Naive thymus-derived CD4-positive, alpha-beta T cell (primary cell): Measurements from ENCODE around the gene NCBP2L. TPM values are rescaled to one million over a fixed set of nuclear protein-coding genes. Genes with fewer than 3 reads are reported as not detected.

Experiments used
- ATAC-seq: fragments of 150-1000 bp; cut with Tn5 transposase; 2 replicates; pipeline ENCODE4 v1.10.0; 2021; ENCODE audit warnings: mild to moderate bottlenecking, moderate library complexity
- CTCF ChIA-PET: fragments of 350-600 bp; sonication (Branson Sonifier 250); formaldehyde crosslinking; loops from one replicate; lab custom pipeline; 2021; ENCODE audit warnings: antibody characterized with exemption; lab: Charles Lee
- POLR2A ChIA-PET: fragments of 350-600 bp; sonication (Branson Sonifier 250); formaldehyde crosslinking; loops from one replicate; lab custom pipeline; 2021; ENCODE audit warnings: antibody characterized with exemption, inconsistent platforms; lab: Charles Lee
- DNase-seq, 9 donors: peaks; one replicate each; pipeline versions ENCODE4 v3.0.0 to v3.0.0-alpha.2; 2020 to 2022; ENCODE audit warnings: mixed read lengths in 1 of 9
- H3K27ac ChIP-seq: one replicate; pipeline ENCODE4 v1.7.0; 2013; ENCODE audit warnings: mild to moderate bottlenecking, low read depth, low read length, moderate library complexity
- H3K27me3 ChIP-seq, 2 donors: one replicate each; pipeline ENCODE4 v1.7.0; 2013; ENCODE audit warnings: low read length in 2 of 2, mild to moderate bottlenecking in 2 of 2, moderate library complexity in 2 of 2; ENCODE audit not compliant: control insufficient read depth in 2 of 2, insufficient read depth in 2 of 2
- H3K36me3 ChIP-seq, 3 experiments: 1 replicate in 2 of 3; 2 replicates in 1 of 3; pipeline ENCODE4 v1.7.0; 2013; ENCODE audit warnings: low read length in 3 of 3, mild to moderate bottlenecking in 3 of 3, moderate library complexity in 1 of 3; ENCODE audit not compliant: insufficient read depth in 3 of 3, control insufficient read depth in 2 of 3
- H3K4me1 ChIP-seq, 2 donors: one replicate each; pipeline ENCODE4 v1.7.0; 2013; ENCODE audit warnings: low read length in 2 of 2, mild to moderate bottlenecking in 2 of 2, moderate library complexity in 1 of 2; ENCODE audit not compliant: control insufficient read depth in 2 of 2, insufficient read depth in 2 of 2
- H3K4me3 ChIP-seq: 2 replicates; pipeline ENCODE4 v1.7.0; 2013; ENCODE audit warnings: mild to moderate bottlenecking, low read length
- H3K9me3 ChIP-seq, 3 experiments: 1 replicate in 2 of 3; 2 replicates in 1 of 3; pipeline ENCODE4 v1.7.0; 2013; ENCODE audit warnings: low read length in 3 of 3; ENCODE audit not compliant: control insufficient read depth in 2 of 3
- H3K27ac Mint-ChIP-seq, 9 donors: one replicate each; pipeline ENCODE4 v1.8.0; 2020 to 2022; ENCODE audit warnings: mixed read lengths in 9 of 9, mild to moderate bottlenecking in 8 of 9, moderate library complexity in 5 of 9, inconsistent platforms in 2 of 9
- H3K27me3 Mint-ChIP-seq, 5 donors: one replicate each; pipeline ENCODE4 v1.8.0; 2021 to 2022; ENCODE audit warnings: mixed read lengths in 5 of 5, mild to moderate bottlenecking in 1 of 5
- H3K36me3 Mint-ChIP-seq, 5 donors: one replicate each; pipeline ENCODE4 v1.8.0; 2020 to 2022; ENCODE audit warnings: mixed read lengths in 5 of 5, mild to moderate bottlenecking in 3 of 5, inconsistent platforms in 1 of 5
- H3K4me1 Mint-ChIP-seq, 7 donors: one replicate each; pipeline ENCODE4 v1.8.0; 2020 to 2022; ENCODE audit warnings: mixed read lengths in 7 of 7, mild to moderate bottlenecking in 3 of 7, inconsistent platforms in 1 of 7
- H3K4me3 Mint-ChIP-seq, 10 donors: one replicate each; pipeline ENCODE4 v1.8.0; 2020 to 2022; ENCODE audit warnings: mild to moderate bottlenecking in 10 of 10, mixed read lengths in 10 of 10, moderate library complexity in 6 of 10, inconsistent platforms in 2 of 10
- H3K9me3 Mint-ChIP-seq, 11 donors: one replicate each; pipeline ENCODE4 v1.8.0; 2020 to 2022; ENCODE audit warnings: mixed read lengths in 11 of 11, mild to moderate bottlenecking in 4 of 11, inconsistent platforms in 1 of 11, moderate library complexity in 1 of 11
- intact Hi-C, 2 donors: fragments of 100-400 bp; cut with micrococcal nuclease; formaldehyde crosslinking; loops; one replicate each; pipeline ENCODE4 v1.15.1; 2023
- polyA plus RNA-seq, 2 donors: library from polyadenylated mRNA; unstranded; fragments of 300-500 nt; fragmentation: Illumina TruSeq; gene quantifications; one replicate each; pipeline ENCODE4 v1.2.3, GENCODE V29; 2021
- total RNA-seq, 6 experiments: library from RNA in 5 of 6; stranded (reverse) in 5 of 6; gene quantifications; 1 replicate in 5 of 6; 2 replicates in 1 of 6; pipeline ENCODE4 v1.2.3 and lab custom pipeline; 2021 to 2026

NCBP2L gene
- total RNA-seq = not detected
- under 1 TPM in 1 of 2 donors, not detected in 1; 0.09 TPM for polyA plus RNA-seq
- total RNA-seq (lab: John Stamatoyannopoulos, UW) = not detected

DNA sequence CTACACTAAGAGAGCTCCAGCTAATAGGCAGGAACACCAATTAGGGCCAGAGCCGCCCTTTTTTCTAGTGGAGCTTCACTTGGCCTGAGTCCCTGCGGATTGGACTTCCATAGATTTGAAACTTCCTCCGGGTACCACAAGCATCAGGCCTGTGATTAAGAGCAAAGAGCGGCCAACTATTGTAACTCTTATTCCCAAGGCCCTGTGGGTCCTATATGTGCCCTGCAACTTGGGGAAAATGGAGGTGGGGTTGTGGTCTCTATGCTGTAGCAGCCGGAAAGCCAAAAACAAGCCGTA lies at the start of gene NCBP2L:
Gene NCBP2L, plus strand, starts transcription at position 198 of the 297 bp plus-strand sequence. CDS start 16,488 bp downstream, outside the sequence.
- Mint-ChIP-seq H3K27me3 (peaks cover 0 to 18% (median 0%) of the 10 kb centered on the region in 5 donors), H3K36me3 (no peaks in the 10 kb centered on the region), H3K27ac (peak within 1 kb of the TSS; percentile 82 to 95 (median 92)), H3K9me3 (no peaks in the 10 kb centered on the region), H3K4me1 (peaks cover 8 to 31% (median 19%) of the 10 kb centered on the region in 7 donors), H3K4me3 (peak within 1 kb of the TSS; percentile 80 to 96 (median 92))
- Histone ChIP-seq H3K4me1 (no peaks in the 10 kb centered on the region), H3K4me3 (peak within 1 kb of the TSS; percentile 63), H3K27me3 (no peaks in the 10 kb centered on the region), H3K27ac (peak within 1 kb of the TSS; percentile 64), H3K9me3 (no peaks in the 10 kb centered on the region), H3K36me3 (no peaks in the 10 kb centered on the region)
- DNase-seq (no peak), ATAC-seq (no peak)
- ChIA-PET POLR2A (interaction anchor here (0.6 to 5.3 kb wide), 10 partner anchors 36 to 152 kb away, joined by 3 to 71 read pairs (median 5); partner anchors contain the start of gene MID2), CTCF (interaction anchor here (0.5 to 6.4 kb wide), 15 partner anchors 36 to 903 kb away, joined by 3 to 96 read pairs (median 4); no protein-coding TSS in a partner anchor)
- intact Hi-C loops = loop anchor here (1.0 to 10.0 kb wide), 20 partner anchors 35 to 883 kb away; partner anchors contain the start of genes ATG4A (in 2 of the 2), PSMD10 (in 2 of the 2) and PRPS1 (in 1 of the 2)

DNA sequence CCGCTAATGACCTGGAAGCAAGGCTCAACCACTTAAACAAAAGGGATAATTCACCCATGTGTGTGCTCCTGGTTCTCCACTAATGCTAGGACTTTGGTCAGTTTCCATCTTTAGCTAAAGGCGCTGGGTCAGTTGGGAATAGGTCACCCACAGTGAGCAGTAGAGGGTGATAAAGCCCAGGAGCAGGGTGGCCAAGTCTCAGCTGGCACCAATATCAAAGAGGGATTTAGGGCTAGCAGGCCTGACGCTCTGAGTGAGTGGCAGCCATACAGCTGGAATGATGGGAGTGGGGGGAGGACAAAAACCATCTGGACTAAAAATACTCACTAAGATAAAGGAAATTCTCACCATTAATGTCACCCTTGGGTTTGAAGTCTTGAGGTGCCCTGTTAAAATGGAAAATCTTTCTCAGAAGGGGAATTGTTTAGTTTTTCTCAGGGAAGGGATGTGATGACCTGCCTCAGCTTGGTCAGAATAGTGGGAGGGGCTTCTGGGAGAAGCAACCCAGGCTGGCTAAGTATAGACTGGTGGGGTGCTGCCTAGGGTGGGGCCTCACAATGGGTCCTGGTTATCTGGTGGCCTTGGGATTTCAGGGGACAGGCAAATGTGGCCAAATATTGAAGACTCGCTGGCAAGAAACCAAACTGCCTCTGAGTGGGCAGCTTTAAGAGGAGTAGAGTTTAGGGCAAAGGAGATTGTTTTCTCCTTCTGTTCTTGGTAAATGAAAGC lies 49.0 kb upstream of the NCBP2L start:
- ATAC-seq (no peak), DNase-seq (no peak)
- H3K4me1 ChIP-seq = no peaks in the 10 kb centered on the region
- Mint-ChIP-seq H3K9me3 (no peaks in the 10 kb centered on the region), H3K27me3 (no peaks in the 10 kb centered on the region), H3K4me3 (no peak overlapping the region), H3K27ac (no peak overlapping the region), H3K4me1 (peaks cover 0 to 10% (median 4%) of the 10 kb centered on the region in 7 donors), H3K36me3 (peaks cover 0 to 2% (median 0%) of the 10 kb centered on the region in 5 donors)
- no peaks in the 10 kb centered on the region for H3K9me3 ChIP-seq
- intact Hi-C loops = no loop called here
- H3K27ac ChIP-seq = no peak overlapping the region
- POLR2A ChIA-PET = interaction anchor here (0.9 kb wide), 1 partner anchor 11 kb away, joined by 3 read pairs; no protein-coding TSS in a partner anchor
- H3K36me3 ChIP-seq = no peaks in the 10 kb centered on the region
- CTCF ChIA-PET = interaction anchor here (1.2 kb wide), 1 partner anchor 71 kb away, joined by 3 read pairs; no protein-coding TSS in a partner anchor
- H3K27me3 ChIP-seq = no peaks in the 10 kb centered on the region
- H3K4me3 ChIP-seq = no peak overlapping the region

DNA sequence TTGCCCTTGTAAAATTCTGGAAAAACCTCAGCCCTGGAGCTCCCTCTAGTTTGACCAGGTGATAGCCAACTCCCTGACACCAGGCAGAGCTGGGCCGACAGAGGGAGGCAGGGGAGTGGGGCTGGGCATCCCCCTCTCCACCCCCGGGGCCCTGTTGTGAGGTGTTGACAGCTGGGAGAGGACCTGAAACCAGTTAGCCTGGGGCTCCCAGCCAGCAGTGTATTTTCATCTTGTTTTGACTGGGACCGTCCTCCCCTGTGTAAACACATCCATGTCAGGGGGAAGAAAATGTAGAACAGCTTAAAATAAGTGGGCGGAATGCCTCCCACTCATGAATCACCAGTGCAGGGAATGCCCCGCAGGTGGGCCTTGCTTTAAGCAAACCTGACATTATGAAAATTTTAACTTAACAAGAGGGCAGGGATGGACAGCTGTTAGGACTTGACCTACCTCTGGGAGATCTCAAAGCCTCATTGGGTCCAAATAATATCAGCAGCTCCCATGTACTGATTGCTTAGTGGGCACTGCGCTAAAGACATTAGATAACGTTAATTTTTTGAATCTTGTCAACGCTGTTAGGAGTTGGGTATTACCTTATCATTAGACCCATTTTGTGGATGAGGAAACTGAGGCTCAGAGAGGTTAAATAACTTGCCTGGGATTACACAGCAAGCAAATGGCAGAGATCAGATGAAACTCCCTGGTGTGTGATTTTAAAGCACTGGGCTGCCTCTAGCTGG lies 47.8 kb upstream of the NCBP2L start:
- CTCF ChIA-PET = no interaction called here
- no peaks in the 10 kb centered on the region for H3K27me3 Mint-ChIP-seq
- ATAC-seq = no peak
- Histone ChIP-seq H3K27ac (no peak overlapping the region), H3K9me3 (no peaks in the 10 kb centered on the region), H3K36me3 (no peaks in the 10 kb centered on the region), H3K4me3 (no peak overlapping the region), H3K27me3 (no peaks in the 10 kb centered on the region), H3K4me1 (no peaks in the 10 kb centered on the region)
- H3K4me1 Mint-ChIP-seq = peaks cover 0 to 14% (median 4%) of the 10 kb centered on the region in 7 donors
- no peaks in the 10 kb centered on the region for H3K9me3 Mint-ChIP-seq
- POLR2A ChIA-PET = interaction anchor here (0.9 kb wide), 1 partner anchor 12 kb away, joined by 3 read pairs; no protein-coding TSS in a partner anchor
- intact Hi-C loops = no loop called here
- no peak overlapping the region for H3K27ac Mint-ChIP-seq
- H3K4me3 Mint-ChIP-seq = no peak overlapping the region
- no peak for DNase-seq
- H3K36me3 Mint-ChIP-seq = peaks cover 0 to 3% (median 0%) of the 10 kb centered on the region in 5 donors

DNA sequence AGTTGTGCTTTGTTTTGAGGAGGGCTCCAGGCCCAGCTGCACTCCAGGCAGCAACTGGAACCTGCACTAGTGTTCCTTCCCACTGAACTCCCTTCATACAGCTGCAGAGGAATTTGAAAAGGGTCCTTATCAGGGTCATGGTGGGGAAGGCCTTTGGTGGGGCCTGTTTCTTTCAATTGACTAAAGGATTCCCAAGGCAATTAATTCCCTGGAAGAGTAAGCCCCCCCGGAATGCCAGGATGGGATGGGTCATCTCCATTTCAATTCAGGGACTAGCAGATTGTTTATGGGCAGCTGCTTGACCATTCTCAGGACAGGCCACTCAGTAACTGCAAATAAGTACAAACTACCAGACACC lies 47.3 kb upstream of the NCBP2L start:
- peaks cover 0 to 14% (median 4%) of the 10 kb centered on the region in 7 donors for H3K4me1 Mint-ChIP-seq
- Histone ChIP-seq H3K36me3 (no peaks in the 10 kb centered on the region), H3K4me3 (no peak overlapping the region), H3K27me3 (no peaks in the 10 kb centered on the region), H3K4me1 (no peaks in the 10 kb centered on the region), H3K27ac (no peak overlapping the region), H3K9me3 (no peaks in the 10 kb centered on the region)
- ATAC-seq = no peak
- ChIA-PET POLR2A (interaction anchor here (0.8 kb wide), 1 partner anchor 45 kb away, joined by 5 read pairs; no protein-coding TSS in a partner anchor), CTCF (no interaction called here)
- H3K36me3 Mint-ChIP-seq = peaks cover 0 to 3% (median 0%) of the 10 kb centered on the region in 5 donors
- H3K27ac Mint-ChIP-seq = no peak overlapping the region
- intact Hi-C loops = no loop called here
- no peak overlapping the region for H3K4me3 Mint-ChIP-seq
- no peak for DNase-seq
- no peaks in the 10 kb centered on the region for H3K27me3 Mint-ChIP-seq
- no peaks in the 10 kb centered on the region for H3K9me3 Mint-ChIP-seq

DNA sequence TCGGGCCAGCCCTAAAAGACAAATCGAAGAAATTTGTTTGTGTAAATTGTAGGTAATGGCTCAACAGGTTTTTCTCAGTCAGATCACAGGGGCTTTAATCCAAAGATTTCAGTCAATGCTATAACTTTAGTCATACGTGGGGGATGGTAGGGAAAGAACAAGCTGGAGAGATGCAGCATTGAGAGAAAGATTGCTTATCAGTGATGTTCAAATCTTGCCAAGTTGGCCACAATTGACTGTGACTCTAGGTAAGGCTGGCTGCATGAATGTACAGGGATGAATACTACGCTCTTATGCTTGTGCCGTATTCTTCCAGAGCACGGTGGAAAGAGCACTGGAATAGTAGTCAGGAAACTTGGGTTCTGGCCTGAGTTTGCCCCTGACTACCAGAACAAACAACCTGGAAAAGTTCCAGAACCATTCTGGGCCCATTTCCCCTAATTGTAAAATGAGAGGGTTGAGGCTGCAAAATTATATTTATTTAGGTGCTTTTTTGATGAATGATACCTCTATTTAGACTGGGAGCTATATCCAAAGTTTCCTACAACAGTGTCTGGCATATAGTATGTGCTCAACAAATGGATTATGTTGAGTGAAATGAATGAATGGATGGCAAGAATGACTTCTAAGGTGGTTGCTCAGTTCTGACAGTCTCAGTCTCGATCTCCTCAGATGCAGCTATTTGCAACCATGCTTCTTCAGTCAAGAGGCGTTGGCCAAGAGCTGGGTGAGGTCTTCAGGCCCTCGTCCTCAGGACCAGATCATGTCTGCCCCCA lies 46.4 kb upstream of the NCBP2L start:
- CTCF ChIA-PET = no interaction called here
- Histone ChIP-seq H3K9me3 (no peaks in the 10 kb centered on the region), H3K36me3 (no peaks in the 10 kb centered on the region), H3K4me1 (no peaks in the 10 kb centered on the region), H3K27me3 (no peaks in the 10 kb centered on the region), H3K4me3 (no peak overlapping the region), H3K27ac (no peak overlapping the region)
- Mint-ChIP-seq H3K4me1 (peaks cover 0 to 22% (median 5%) of the 10 kb centered on the region in 7 donors), H3K4me3 (no peak overlapping the region), H3K27me3 (no peaks in the 10 kb centered on the region), H3K27ac (peak overlapping the region in 1 of 9 donors; percentile 43), H3K9me3 (no peaks in the 10 kb centered on the region), H3K36me3 (peaks cover 0 to 3% (median 0%) of the 10 kb centered on the region in 5 donors)
- DNase-seq = no peak
- ATAC-seq = no peak
- intact Hi-C loops = no loop called here
- POLR2A ChIA-PET = interaction anchor here (0.8 kb wide), 2 partner anchors 9 to 44 kb away, joined by 3 to 5 read pairs; no protein-coding TSS in a partner anchor
